Liver (tissue), 9 donors: ENCODE measurements around the gene MTSS2. TPM values are rescaled to one million over a fixed set of nuclear protein-coding genes. Genes with fewer than 3 reads are reported as not detected.

Source experiments
- DNase-seq: peaks from one replicate; pipeline ENCODE4 v3.0.0-alpha.2; 2017; ENCODE audit warnings: low spot score
- H3K27ac ChIP-seq, 2 donors: one replicate each; pipeline ENCODE4 v1.7.0; 2013; ENCODE audit warnings: inconsistent platforms in 2 of 2, low read length in 2 of 2, control low read depth in 1 of 2, low read depth in 1 of 2, mild to moderate bottlenecking in 1 of 2
- H3K27me3 ChIP-seq, 4 donors: one replicate each; pipeline versions ENCODE4 v1.6.1 to v1.7.0; 2013; ENCODE audit warnings: low read length in 3 of 4, inconsistent platforms in 1 of 4, mild to moderate bottlenecking in 1 of 4, moderate library complexity in 1 of 4; ENCODE audit not compliant: control insufficient read depth in 4 of 4, insufficient read depth in 4 of 4
- H3K36me3 ChIP-seq, 4 donors: one replicate each; pipeline versions ENCODE4 v1.6.1 to v1.7.0; 2013; ENCODE audit warnings: low read length in 3 of 4, mild to moderate bottlenecking in 3 of 4, low read depth in 1 of 4, moderate library complexity in 1 of 4; ENCODE audit not compliant: control insufficient read depth in 4 of 4, insufficient read depth in 3 of 4
- H3K4me1 ChIP-seq, 4 donors: one replicate each; pipeline versions ENCODE4 v1.6.1 to v1.7.0; 2013; ENCODE audit warnings: low read length in 3 of 4, mild to moderate bottlenecking in 3 of 4, moderate library complexity in 1 of 4; ENCODE audit not compliant: control insufficient read depth in 4 of 4, insufficient read depth in 4 of 4
- H3K4me3 ChIP-seq, 3 donors: one replicate each; pipeline versions ENCODE4 v1.6.1 to v1.7.0; 2013; ENCODE audit warnings: low read length in 3 of 3, control low read depth in 1 of 3, low read depth in 1 of 3, mild to moderate bottlenecking in 1 of 3
- H3K9ac ChIP-seq, 2 donors: one replicate each; pipeline ENCODE4 v1.7.0; 2013; ENCODE audit warnings: low read length in 2 of 2, mild to moderate bottlenecking in 2 of 2, moderate library complexity in 2 of 2, control low read depth in 1 of 2, low read depth in 1 of 2
- H3K9me3 ChIP-seq, 4 donors: one replicate each; pipeline versions ENCODE4 v1.6.1 to v1.7.0; 2013; ENCODE audit warnings: low read length in 3 of 4; ENCODE audit not compliant: control insufficient read depth in 4 of 4
- EGR1 ChIP-seq, 2 donors: IDR thresholded peaks; 2 replicates each; pipeline ENCODE4 v1.6.1; 2016 to 2018; ENCODE audit warnings: antibody characterized with exemption in 2 of 2, low read depth in 2 of 2
- FOXA1 ChIP-seq: IDR thresholded peaks from 2 replicates; pipeline ENCODE4 v1.6.1; 2016; ENCODE audit warnings: antibody characterized with exemption
- FOXA2 ChIP-seq: IDR thresholded peaks from 2 replicates; pipeline ENCODE4 v1.6.1; 2016; ENCODE audit warnings: antibody characterized with exemption
- GABPA ChIP-seq, 2 donors: IDR thresholded peaks in 1 of 2; conservative IDR thresholded peaks in 1 of 2; 2 replicates each; pipeline ENCODE4 v1.6.1; 2016; ENCODE audit warnings: antibody characterized with exemption in 2 of 2, mild to moderate bottlenecking in 1 of 2, moderate library complexity in 1 of 2
- HNF4A ChIP-seq, 2 donors: conservative IDR thresholded peaks; 2 replicates each; pipeline ENCODE4 v1.6.1; 2016; ENCODE audit warnings: antibody characterized with exemption in 2 of 2, mild to moderate bottlenecking in 2 of 2
- JUND ChIP-seq, 2 donors: IDR thresholded peaks; 2 replicates each; pipeline ENCODE4 v1.6.1; 2016; ENCODE audit warnings: antibody characterized with exemption in 2 of 2
- NR2F2 ChIP-seq: IDR thresholded peaks from 2 replicates; pipeline ENCODE4 v1.6.1; 2016; ENCODE audit warnings: antibody characterized with exemption
- RAD21 ChIP-seq, 2 donors: IDR thresholded peaks; 2 replicates each; pipeline ENCODE4 v1.6.1; 2016; ENCODE audit warnings: antibody characterized with exemption in 2 of 2, mild to moderate bottlenecking in 2 of 2
- RXRA ChIP-seq, 2 donors: IDR thresholded peaks; 2 replicates each; pipeline ENCODE4 v1.6.1; 2017 to 2018; ENCODE audit warnings: antibody characterized with exemption in 2 of 2, mild to moderate bottlenecking in 1 of 2
- SP1 ChIP-seq: IDR thresholded peaks from 2 replicates; pipeline ENCODE4 v1.6.1; 2018; ENCODE audit warnings: antibody characterized with exemption, mild to moderate bottlenecking
- TAF1 ChIP-seq: conservative IDR thresholded peaks from 2 replicates; pipeline ENCODE4 v1.6.1; 2016; ENCODE audit warnings: antibody characterized with exemption, mild to moderate bottlenecking
- YY1 ChIP-seq: IDR thresholded peaks from 2 replicates; pipeline ENCODE4 v1.6.1; 2016; ENCODE audit warnings: antibody characterized with exemption, mild to moderate bottlenecking
- WGBS: extraction: QIAGEN DNeasy Blood & Tissue Kit; methylation state at CpG from one replicate; pipeline ENCODE4 v1.1.7; 2013; 5-methylcytosine and 5-hydroxymethylcytosine counted together
- polyA plus RNA-seq, 2 donors: library from polyadenylated mRNA; stranded (reverse) in 1 of 2; unstranded in 1 of 2; fragments of 200-250 nt in 1 of 2; fragments of >200 nt in 1 of 2; fragmentation: Nextera tagmentation in 1 of 2; extraction: Ambion mirVana in 1 of 2; gene quantifications; one replicate each; pipeline versions ENCODE4 v1.2.1 to v1.2.3, GENCODE V29; 2013 to 2015
- total RNA-seq, 2 donors: library from RNA; depleted of rRNA; stranded (reverse); fragments of >200 nt; gene quantifications; one replicate each; pipeline ENCODE4 v1.2.3, GENCODE V29; 2014
- TF ChIP-seq, protein P1 (sequence below): fragments of 150-350 bp; IDR thresholded peaks from 2 replicates; pipeline ENCODE4 v1.5.1; 2017; ENCODE audit warnings: improper control_type of control experiment, low read depth, low read length; ENCODE audit not compliant: missing input control
- TF ChIP-seq, protein P2 (sequence below): IDR thresholded peaks from 2 replicates; pipeline ENCODE4 v1.6.1; 2016; ENCODE audit warnings: antibody characterized with exemption
- TF ChIP-seq, protein P3 (sequence below): IDR thresholded peaks from 2 replicates; pipeline ENCODE4 v1.6.1; 2016; ENCODE audit warnings: antibody characterized with exemption
- TF ChIP-seq, protein P4 (sequence below): IDR thresholded peaks from 2 replicates; pipeline ENCODE4 v1.6.1; 2016; ENCODE audit warnings: antibody characterized with exemption, mild to moderate bottlenecking
- TF ChIP-seq, protein P5 (sequence below): IDR thresholded peaks from 2 replicates; pipeline ENCODE4 v1.6.1; 2016; ENCODE audit warnings: antibody characterized with exemption
- donor health status: healthy.
- donor health status: healthy.
- donor health status: healthy.
- donor health status: healthy.
- donor health status: healthy.

MTSS2 gene
- total and polyA plus RNA-seq, 4 donors: 3.8 to 95.7 (median 35.9) TPM

DNA sequence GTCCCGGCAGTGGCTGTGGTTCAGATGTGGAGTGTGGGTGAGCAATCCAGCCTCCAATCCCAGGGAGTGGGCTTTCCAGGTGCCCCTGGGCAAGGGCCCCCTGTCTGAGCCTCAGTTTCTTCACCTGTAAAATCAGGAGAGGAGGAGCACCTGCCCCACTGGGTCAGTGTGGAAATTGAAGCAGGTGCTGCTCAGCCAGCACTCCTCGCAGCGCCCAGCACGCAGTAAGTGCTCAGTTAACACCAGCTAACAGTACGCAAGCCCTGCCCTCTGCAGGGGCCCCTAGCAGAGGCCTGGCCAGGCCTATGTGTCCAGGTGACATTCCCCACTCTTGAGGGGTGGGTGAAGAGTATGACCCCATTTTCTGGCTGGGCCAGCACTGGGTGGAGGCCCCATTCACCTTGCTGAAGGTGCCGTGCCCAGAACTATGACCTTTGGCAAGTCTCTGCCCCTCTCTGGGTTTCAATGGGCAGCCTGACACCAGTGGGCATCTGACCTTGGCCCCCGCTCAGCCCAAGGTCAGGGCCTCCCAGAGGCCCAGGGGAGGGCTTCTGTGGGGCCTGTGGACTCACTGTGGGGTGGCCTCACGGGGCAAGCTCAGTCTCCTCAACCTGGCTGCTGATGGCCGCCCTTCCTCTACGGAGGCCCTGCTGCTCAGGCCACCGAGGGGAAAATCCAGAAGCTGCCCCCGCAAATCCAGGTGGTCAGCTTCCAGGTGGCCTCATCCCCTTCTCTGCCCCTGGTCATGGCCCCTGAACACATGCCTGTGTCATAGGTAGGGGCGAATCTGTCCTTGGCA lies 2.5 kb downstream of the MTSS2 start:
- Histone ChIP-seq H3K9me3 (no peaks in the 10 kb centered on the region), H3K4me1 (peaks cover 16 to 56% (median 34%) of the 10 kb centered on the region in 4 donors), H3K36me3 (peaks cover under 1 to 15% (median 9%) of the 10 kb centered on the region in 4 donors), H3K4me3 (peak overlapping the region; percentile 3 to 90 (median 51)), H3K27me3 (no peaks in the 10 kb centered on the region), H3K27ac (peak overlapping the region; percentile 94 to 95), H3K9ac (peak overlapping the region; percentile 68 to 92)
- 44% methylated on average over 13 of the region's 13 CpGs for WGBS
- TF ChIP-seq TAF1: no peak
- TF ChIP-seq GABPA (IDR thresholded peaks at IDR 0.05 in 1 of 2, conservative IDR thresholded peaks at IDR 0.05 in 1 of 2): no peak
- peak; percentile 58 to 64 for TF ChIP-seq HNF4A (conservative IDR thresholded peaks at IDR 0.05)
- TF ChIP-seq NR2F2: no peak
- no peak for TF ChIP-seq SP1
- TF ChIP-seq, protein P1, sequence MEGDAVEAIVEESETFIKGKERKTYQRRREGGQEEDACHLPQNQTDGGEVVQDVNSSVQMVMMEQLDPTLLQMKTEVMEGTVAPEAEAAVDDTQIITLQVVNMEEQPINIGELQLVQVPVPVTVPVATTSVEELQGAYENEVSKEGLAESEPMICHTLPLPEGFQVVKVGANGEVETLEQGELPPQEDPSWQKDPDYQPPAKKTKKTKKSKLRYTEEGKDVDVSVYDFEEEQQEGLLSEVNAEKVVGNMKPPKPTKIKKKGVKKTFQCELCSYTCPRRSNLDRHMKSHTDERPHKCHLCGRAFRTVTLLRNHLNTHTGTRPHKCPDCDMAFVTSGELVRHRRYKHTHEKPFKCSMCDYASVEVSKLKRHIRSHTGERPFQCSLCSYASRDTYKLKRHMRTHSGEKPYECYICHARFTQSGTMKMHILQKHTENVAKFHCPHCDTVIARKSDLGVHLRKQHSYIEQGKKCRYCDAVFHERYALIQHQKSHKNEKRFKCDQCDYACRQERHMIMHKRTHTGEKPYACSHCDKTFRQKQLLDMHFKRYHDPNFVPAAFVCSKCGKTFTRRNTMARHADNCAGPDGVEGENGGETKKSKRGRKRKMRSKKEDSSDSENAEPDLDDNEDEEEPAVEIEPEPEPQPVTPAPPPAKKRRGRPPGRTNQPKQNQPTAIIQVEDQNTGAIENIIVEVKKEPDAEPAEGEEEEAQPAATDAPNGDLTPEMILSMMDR: no peak
- no peak for TF ChIP-seq EGR1 (IDR thresholded peaks at IDR 0.05; ENCODE audit: low read depth in 2 of 2)
- no peak for TF ChIP-seq JUND (IDR thresholded peaks at IDR 0.05)
- TF ChIP-seq, protein P2, sequence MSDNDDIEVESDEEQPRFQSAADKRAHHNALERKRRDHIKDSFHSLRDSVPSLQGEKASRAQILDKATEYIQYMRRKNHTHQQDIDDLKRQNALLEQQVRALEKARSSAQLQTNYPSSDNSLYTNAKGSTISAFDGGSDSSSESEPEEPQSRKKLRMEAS: peak; percentile 46
- peak; percentile 67 for TF ChIP-seq YY1
- TF ChIP-seq, protein P3, sequence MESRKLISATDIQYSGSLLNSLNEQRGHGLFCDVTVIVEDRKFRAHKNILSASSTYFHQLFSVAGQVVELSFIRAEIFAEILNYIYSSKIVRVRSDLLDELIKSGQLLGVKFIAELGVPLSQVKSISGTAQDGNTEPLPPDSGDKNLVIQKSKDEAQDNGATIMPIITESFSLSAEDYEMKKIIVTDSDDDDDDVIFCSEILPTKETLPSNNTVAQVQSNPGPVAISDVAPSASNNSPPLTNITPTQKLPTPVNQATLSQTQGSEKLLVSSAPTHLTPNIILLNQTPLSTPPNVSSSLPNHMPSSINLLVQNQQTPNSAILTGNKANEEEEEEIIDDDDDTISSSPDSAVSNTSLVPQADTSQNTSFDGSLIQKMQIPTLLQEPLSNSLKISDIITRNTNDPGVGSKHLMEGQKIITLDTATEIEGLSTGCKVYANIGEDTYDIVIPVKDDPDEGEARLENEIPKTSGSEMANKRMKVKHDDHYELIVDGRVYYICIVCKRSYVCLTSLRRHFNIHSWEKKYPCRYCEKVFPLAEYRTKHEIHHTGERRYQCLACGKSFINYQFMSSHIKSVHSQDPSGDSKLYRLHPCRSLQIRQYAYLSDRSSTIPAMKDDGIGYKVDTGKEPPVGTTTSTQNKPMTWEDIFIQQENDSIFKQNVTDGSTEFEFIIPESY: no peak
- TF ChIP-seq, protein P4, sequence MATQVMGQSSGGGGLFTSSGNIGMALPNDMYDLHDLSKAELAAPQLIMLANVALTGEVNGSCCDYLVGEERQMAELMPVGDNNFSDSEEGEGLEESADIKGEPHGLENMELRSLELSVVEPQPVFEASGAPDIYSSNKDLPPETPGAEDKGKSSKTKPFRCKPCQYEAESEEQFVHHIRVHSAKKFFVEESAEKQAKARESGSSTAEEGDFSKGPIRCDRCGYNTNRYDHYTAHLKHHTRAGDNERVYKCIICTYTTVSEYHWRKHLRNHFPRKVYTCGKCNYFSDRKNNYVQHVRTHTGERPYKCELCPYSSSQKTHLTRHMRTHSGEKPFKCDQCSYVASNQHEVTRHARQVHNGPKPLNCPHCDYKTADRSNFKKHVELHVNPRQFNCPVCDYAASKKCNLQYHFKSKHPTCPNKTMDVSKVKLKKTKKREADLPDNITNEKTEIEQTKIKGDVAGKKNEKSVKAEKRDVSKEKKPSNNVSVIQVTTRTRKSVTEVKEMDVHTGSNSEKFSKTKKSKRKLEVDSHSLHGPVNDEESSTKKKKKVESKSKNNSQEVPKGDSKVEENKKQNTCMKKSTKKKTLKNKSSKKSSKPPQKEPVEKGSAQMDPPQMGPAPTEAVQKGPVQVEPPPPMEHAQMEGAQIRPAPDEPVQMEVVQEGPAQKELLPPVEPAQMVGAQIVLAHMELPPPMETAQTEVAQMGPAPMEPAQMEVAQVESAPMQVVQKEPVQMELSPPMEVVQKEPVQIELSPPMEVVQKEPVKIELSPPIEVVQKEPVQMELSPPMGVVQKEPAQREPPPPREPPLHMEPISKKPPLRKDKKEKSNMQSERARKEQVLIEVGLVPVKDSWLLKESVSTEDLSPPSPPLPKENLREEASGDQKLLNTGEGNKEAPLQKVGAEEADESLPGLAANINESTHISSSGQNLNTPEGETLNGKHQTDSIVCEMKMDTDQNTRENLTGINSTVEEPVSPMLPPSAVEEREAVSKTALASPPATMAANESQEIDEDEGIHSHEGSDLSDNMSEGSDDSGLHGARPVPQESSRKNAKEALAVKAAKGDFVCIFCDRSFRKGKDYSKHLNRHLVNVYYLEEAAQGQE: no peak
- no peak for TF ChIP-seq FOXA1
- TF ChIP-seq RXRA (IDR thresholded peaks at IDR 0.05): peak; percentile 36 to 71
- TF ChIP-seq, protein P5, sequence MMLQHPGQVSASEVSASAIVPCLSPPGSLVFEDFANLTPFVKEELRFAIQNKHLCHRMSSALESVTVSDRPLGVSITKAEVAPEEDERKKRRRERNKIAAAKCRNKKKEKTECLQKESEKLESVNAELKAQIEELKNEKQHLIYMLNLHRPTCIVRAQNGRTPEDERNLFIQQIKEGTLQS: no peak
- no peak for TF ChIP-seq RAD21 (IDR thresholded peaks at IDR 0.05)
- no peak for TF ChIP-seq FOXA2
- no peak for DNase-seq
